HepG2 (cell line): ENCODE results near the gene MFNG. TPM values are rescaled to one million over a fixed set of nuclear protein-coding genes. Genes with fewer than 3 reads are reported as not detected.
A peak's percentile ranks its signal among the peaks of the same experiment; 100 is the strongest.

Experiments used
- BHLHE40 ChIP-seq: IDR thresholded peaks from 2 replicates; pipeline ENCODE4 v1.6.1; 2011; ENCODE audit warnings: low read length, improper control_type of control experiment
- DR1 ChIP-seq: sonication (generic); formaldehyde crosslinking; IDR thresholded peaks from 2 replicates; pipeline ENCODE4 v1.8.0; 2021; ENCODE audit warnings: mild to moderate bottlenecking, missing genetic modification reagents, inconsistent platforms
- ETV5 ChIP-seq: IDR thresholded peaks from 2 replicates; pipeline ENCODE4 v1.6.1; 2018; ENCODE audit warnings: missing biosample characterization, missing genetic modification reagents, inconsistent platforms, borderline replicate concordance
- FOXA3 ChIP-seq: IDR thresholded peaks from 2 replicates; pipeline ENCODE4 v1.6.1; 2016; ENCODE audit warnings: missing genetic modification reagents, missing compliant biosample characterization
- FOXO1 ChIP-seq: sonication (generic); formaldehyde crosslinking; IDR thresholded peaks from 2 replicates; pipeline ENCODE4 v1.4.0; 2020; ENCODE audit warnings: missing genetic modification reagents
- GATAD2A ChIP-seq: IDR thresholded peaks from 2 replicates; pipeline ENCODE4 v1.6.1; 2016
- HDAC6 ChIP-seq: fragments of 200-600 bp; sonication (generic); IDR thresholded peaks from 2 replicates; pipeline ENCODE4 v1.7.0; 2017; ENCODE audit warnings: mild to moderate bottlenecking, antibody characterized with exemption, low read length, low read depth
- KDM2A ChIP-seq: sonication (generic); formaldehyde crosslinking; IDR thresholded peaks from 2 replicates; pipeline ENCODE4 v1.4.0; 2020; ENCODE audit warnings: low read depth, missing genetic modification reagents, borderline replicate concordance
- KLF16 ChIP-seq, 2 experiments: sonication (generic) in 1 of 2; formaldehyde crosslinking in 1 of 2; IDR thresholded peaks; 2 replicates each; pipeline versions ENCODE4 v1.6.1 to v1.8.0; 2016 to 2023; ENCODE audit warnings: missing genetic modification reagents in 2 of 2, missing compliant biosample characterization in 1 of 2
- MED1 ChIP-seq: sonication (generic); formaldehyde crosslinking; IDR thresholded peaks from 2 replicates; pipeline ENCODE4 v1.4.0; 2020; ENCODE audit warnings: missing genetic modification reagents
- MXI1 ChIP-seq: IDR thresholded peaks from 3 replicates; pipeline ENCODE4 v1.6.1; 2012; ENCODE audit warnings: low read depth, low read length, inconsistent platforms, borderline replicate concordance
- NFE2L2 ChIP-seq: fragments of 150-350 bp; IDR thresholded peaks from 2 replicates; pipeline ENCODE4 v1.6.1; 2014; ENCODE audit warnings: low read length
- PAX8 ChIP-seq: sonication (generic); formaldehyde crosslinking; IDR thresholded peaks from 2 replicates; pipeline ENCODE4 v1.8.0; 2022; ENCODE audit warnings: mild to moderate bottlenecking, missing genetic modification reagents, borderline replicate concordance
- RBM22 ChIP-seq: fragments of 200-400 bp; formaldehyde crosslinking; optimal IDR thresholded peaks from 2 replicates; pipeline ENCODE3; 2017; ENCODE audit warnings: mild to moderate bottlenecking, low read length, moderate library complexity
- SMAD3 ChIP-seq: sonication (generic); formaldehyde crosslinking; IDR thresholded peaks from 2 replicates; pipeline ENCODE4 v1.4.0; 2020; ENCODE audit warnings: missing genetic modification reagents
- TCF7 ChIP-seq: sonication (generic); IDR thresholded peaks from 2 replicates; pipeline ENCODE4 v1.6.1; 2016; ENCODE audit warnings: antibody characterized with exemption, low read depth
- TFDP1 ChIP-seq: IDR thresholded peaks from 2 replicates; pipeline ENCODE4 v1.6.1; 2016; ENCODE audit warnings: missing compliant biosample characterization, missing genetic modification reagents, borderline replicate concordance
- THYN1 ChIP-seq: sonication (generic); formaldehyde crosslinking; IDR thresholded peaks from 2 replicates; pipeline ENCODE4 v1.8.1; 2023; ENCODE audit warnings: low read depth, mild to moderate bottlenecking, moderate library complexity, missing genetic modification reagents, borderline replicate concordance
- U2AF2 ChIP-seq: fragments of 200-400 bp; formaldehyde crosslinking; IDR thresholded peaks from 2 replicates; pipeline ENCODE4 v1.6.1; 2017; ENCODE audit warnings: low read depth, mild to moderate bottlenecking, low read length
- XRCC5 ChIP-seq: fragments of 200-400 bp; formaldehyde crosslinking; optimal IDR thresholded peaks from 2 replicates; pipeline ENCODE3; 2017; ENCODE audit warnings: mild to moderate bottlenecking, low read length
- ZBTB1 ChIP-seq: sonication (generic); formaldehyde crosslinking; IDR thresholded peaks from 2 replicates; pipeline ENCODE4 v1.4.0; 2020; ENCODE audit warnings: missing genetic modification reagents, borderline replicate concordance
- ZFP36L1 ChIP-seq: sonication (generic); formaldehyde crosslinking; IDR thresholded peaks from 2 replicates; pipeline ENCODE4 v1.8.0; 2022; ENCODE audit warnings: mild to moderate bottlenecking, missing genetic modification reagents, moderate library complexity
- ZNF546 ChIP-seq: sonication (generic); formaldehyde crosslinking; conservative IDR thresholded peaks from 2 replicates; pipeline ENCODE4 v1.8.1; 2023; ENCODE audit warnings: mild to moderate bottlenecking, missing genetic modification reagents
- ZNF629 ChIP-seq: sonication (generic); formaldehyde crosslinking; conservative IDR thresholded peaks from 2 replicates; pipeline ENCODE4 v1.5.0; 2020; ENCODE audit warnings: missing genetic modification reagents
- ZNF691 ChIP-seq: sonication (generic); formaldehyde crosslinking; IDR thresholded peaks from 2 replicates; pipeline ENCODE4 v1.4.0; 2020; ENCODE audit warnings: missing genetic modification reagents, low read depth, mild to moderate bottlenecking, borderline replicate concordance
- polyA plus RNA-seq, 8 experiments: library from polyadenylated mRNA; depleted of rRNA in 3 of 8; stranded (reverse) in 7 of 8; unstranded in 1 of 8; fragments of >200 nt; fragmentation: Illumina TruSeq in 4 of 8; extraction: Trizol in 4 of 8; gene quantifications; 2 replicates each; pipeline versions ENCODE4 v1.2.1 to v1.2.3, GENCODE V29; 2011 to 2016; ENCODE audit warnings: low read depth in 4 of 8, missing spikeins in 1 of 8, mixed read lengths in 1 of 8; ENCODE audit not compliant: insufficient read depth in 1 of 8
- total RNA-seq, 5 experiments: library from RNA; depleted of rRNA; stranded (reverse); fragments of >200 nt; fragmentation: Illumina TruSeq; extraction: Trizol; gene quantifications; 2 replicates each; pipeline ENCODE4 v1.2.3, GENCODE V29; 2016; ENCODE audit warnings: low read depth in 1 of 5
- TF ChIP-seq, protein P1 (sequence below): sonication (generic); formaldehyde crosslinking; IDR thresholded peaks from 2 replicates; pipeline ENCODE4 v1.5.0; 2020; ENCODE audit warnings: missing genetic modification reagents
- TF ChIP-seq, protein P2 (sequence below): sonication (generic); formaldehyde crosslinking; conservative IDR thresholded peaks from 2 replicates; pipeline ENCODE4 v1.8.1; 2023; ENCODE audit warnings: missing genetic modification reagents

MFNG gene
- total and polyA plus RNA-seq, 2 of the 13 experiments (the other 11 are each of a cell fraction or from before 2014, with no cell fraction given), result 1.0 to 11.7 TPM

DNA sequence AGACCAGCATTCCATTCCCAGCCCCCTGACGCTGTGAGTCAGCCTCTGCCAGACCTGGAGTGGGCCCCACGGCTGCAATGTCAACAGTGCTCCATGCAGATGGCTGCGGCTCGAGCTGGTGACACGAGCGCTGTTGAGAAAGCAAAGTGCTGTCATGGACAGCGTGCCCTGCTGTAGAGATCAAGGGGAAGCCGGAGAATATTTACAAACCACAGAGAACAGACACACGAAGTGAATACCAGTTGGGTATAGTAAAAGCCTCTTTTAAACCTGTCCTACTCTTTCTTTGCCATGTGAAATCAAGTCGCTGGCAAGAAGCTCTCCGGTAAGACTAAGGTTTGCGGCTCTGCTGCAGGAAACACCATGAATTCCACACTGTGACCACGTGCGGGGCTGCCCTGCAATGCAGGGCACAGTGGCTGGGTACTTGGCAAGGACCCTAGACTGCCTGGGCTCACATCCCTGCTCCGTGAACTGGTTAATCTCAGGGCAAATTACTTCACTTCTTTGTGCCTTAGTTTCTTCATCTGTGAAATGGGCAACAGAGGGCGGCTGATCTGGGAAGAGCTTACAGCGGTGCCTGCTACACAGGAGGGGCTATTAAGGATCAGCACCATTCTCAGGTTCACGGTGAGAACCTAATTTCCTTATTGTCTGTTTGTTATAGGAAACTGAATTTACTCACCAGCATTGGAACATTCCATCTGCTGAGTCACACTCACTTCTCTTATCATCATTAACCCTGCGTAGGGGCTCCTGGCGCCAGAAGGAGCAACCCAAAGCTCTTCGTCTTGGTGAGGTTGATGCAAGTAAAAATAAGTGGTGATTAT, 31.1 kb downstream of the MFNG start (continued):
- TF ChIP-seq ZNF691 (CRISPR knock-in tag) (peak; percentile 79; the same call in 1 of the 2 replicates), MXI1 (peak; percentile 91; the same call in 1 of the 3 replicates), HDAC6 (no peak), SMAD3 (CRISPR knock-in tag) (peak; percentile 54; the same call in 1 of the 2 replicates), FOXO1 (CRISPR knock-in tag) (peak; percentile 82; the same call in 1 of the 2 replicates), ZFP36L1 (peak; percentile 72; the same call in 1 of the 2 replicates), ZBTB1 (CRISPR knock-in tag) (no peak), KLF16 (CRISPR knock-in tag; IDR thresholded peaks at IDR 0.05) (peak in 1 of 2 experiments; percentile 56; a peak in 1 of 4 replicates), ETV5 (CRISPR knock-in tag) (peak; percentile 13; the same call in 1 of the 2 replicates), ZNF629 (CRISPR knock-in tag) (peak; percentile 96), GATAD2A (peak; percentile 92), ZNF546 (CRISPR knock-in tag) (no peak), TCF7 (peak; percentile 70; the same call in 1 of the 2 replicates), BHLHE40 (peak; percentile 86), DR1 (CRISPR knock-in tag) (no peak), U2AF2 (no peak), XRCC5 (peak; percentile 60), FOXA3 (CRISPR knock-in tag) (peak; percentile 96), PAX8 (no peak), KDM2A (CRISPR knock-in tag) (peak; percentile 84), THYN1 (CRISPR knock-in tag) (no peak), NFE2L2 (peak; percentile 56; the same call in 1 of the 2 replicates), MED1 (CRISPR knock-in tag) (peak; percentile 37; the same call in 1 of the 2 replicates), TFDP1 (peak; percentile 20; the same call in 1 of the 2 replicates), RBM22 (no peak)
- TF ChIP-seq, protein P1, sequence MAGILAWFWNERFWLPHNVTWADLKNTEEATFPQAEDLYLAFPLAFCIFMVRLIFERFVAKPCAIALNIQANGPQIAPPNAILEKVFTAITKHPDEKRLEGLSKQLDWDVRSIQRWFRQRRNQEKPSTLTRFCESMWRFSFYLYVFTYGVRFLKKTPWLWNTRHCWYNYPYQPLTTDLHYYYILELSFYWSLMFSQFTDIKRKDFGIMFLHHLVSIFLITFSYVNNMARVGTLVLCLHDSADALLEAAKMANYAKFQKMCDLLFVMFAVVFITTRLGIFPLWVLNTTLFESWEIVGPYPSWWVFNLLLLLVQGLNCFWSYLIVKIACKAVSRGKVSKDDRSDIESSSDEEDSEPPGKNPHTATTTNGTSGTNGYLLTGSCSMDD, result no peak
- TF ChIP-seq, protein P2, sequence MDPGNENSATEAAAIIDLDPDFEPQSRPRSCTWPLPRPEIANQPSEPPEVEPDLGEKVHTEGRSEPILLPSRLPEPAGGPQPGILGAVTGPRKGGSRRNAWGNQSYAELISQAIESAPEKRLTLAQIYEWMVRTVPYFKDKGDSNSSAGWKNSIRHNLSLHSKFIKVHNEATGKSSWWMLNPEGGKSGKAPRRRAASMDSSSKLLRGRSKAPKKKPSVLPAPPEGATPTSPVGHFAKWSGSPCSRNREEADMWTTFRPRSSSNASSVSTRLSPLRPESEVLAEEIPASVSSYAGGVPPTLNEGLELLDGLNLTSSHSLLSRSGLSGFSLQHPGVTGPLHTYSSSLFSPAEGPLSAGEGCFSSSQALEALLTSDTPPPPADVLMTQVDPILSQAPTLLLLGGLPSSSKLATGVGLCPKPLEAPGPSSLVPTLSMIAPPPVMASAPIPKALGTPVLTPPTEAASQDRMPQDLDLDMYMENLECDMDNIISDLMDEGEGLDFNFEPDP (CRISPR knock-in tag), result no peak
